Measurements from ENCODE around the gene SLC7A10. TPM values are rescaled to one million over a fixed set of nuclear protein-coding genes. Genes with fewer than 3 reads are reported as not detected.
A peak's percentile ranks its signal among the peaks of the same experiment; 100 is the strongest.

The SLC7A10 gene
- total and polyA plus RNA-seq, 4 donors, result 0.63 TPM; not detected in 3

DNA sequence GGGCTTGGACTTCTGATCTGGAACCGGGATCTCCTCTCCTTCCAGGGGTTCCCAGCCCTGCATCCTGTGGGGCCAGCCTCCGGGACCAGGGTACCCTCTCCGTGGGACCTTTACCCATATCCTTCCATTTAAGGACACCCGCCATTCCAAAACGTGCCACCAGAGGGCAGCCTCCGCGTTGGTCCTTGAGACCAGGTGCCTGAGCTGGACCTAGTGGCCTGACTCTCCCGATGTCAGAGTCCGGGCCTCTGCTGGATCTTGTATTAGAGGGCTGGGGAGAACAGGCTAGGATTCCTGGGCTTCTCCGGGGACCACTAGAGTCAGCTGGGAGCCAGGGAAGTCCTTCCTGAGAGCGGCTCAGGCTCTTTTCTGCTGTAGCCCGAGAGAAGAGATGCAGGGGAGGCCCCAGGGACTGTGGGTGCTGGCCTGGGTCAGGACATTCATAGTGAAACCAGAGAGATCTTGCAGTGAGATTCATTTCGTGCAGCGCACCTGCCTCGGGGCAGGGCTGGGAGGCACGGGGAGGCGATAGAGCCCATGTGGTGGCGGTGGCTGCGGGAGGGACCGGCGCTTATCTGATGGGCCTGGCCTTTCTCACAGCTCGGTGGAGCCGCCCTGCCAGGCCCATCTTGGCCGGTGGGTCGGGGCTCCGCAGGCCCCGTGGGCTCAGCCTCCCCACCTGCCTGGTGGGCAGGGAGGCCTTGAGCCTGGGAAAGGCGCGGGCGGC, 9.8 kb upstream of the SLC7A10 start:
- DNase-seq, result peak; percentile 83 to 93
- Histone ChIP-seq H3K27me3 (ENCODE audit: control insufficient read depth in 1 of 2, insufficient read depth in 2 of 2, low read length in 1 of 2) (no peaks in the 10 kb centered on the region), H3K36me3 (ENCODE audit: control insufficient read depth in 1 of 2, insufficient read depth in 2 of 2, low read length in 1 of 2) (no peaks in the 10 kb centered on the region)

DNA sequence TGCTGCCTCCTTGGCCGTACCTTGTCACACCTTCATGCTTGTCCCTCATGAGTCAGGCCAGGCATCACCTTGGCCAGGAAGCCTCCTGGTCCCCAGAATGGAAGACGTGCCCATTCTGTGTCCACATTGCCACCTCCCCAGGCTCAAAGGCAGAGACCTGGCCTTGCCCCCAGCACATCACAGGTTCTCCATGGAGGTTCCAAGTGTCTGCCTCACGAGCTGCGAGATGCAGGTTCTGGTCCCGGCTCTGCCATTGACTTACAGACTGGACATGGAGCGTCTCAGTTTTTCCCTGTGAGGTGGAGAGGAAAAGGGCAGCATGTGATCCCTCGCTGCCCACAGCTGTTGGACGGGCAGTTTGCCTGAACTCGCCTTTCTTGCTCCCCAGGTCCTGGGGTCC, 9.1 kb upstream of the SLC7A10 start:
- H3K36me3 ChIP-seq (ENCODE audit: control insufficient read depth in 1 of 2, insufficient read depth in 2 of 2, low read length in 1 of 2), result no peaks in the 10 kb centered on the region
- ATAC-seq (ENCODE audit: low FRiP score) (no peak), DNase-seq (peak in 1 of 2 donors; percentile 24)
- intact Hi-C loops (cut with DNase I), result loop anchor here (2.0 to 10.0 kb wide), 2 partner anchors 172 to 540 kb away; no protein-coding TSS in a partner anchor
- H3K27me3 ChIP-seq (ENCODE audit: control insufficient read depth in 1 of 2, insufficient read depth in 2 of 2, low read length in 1 of 2), result no peaks in the 10 kb centered on the region
- 60 to 68% methylated on average over 9 of the region's 9 CpGs for WGBS, 2 donors
- H3K27ac ChIP-seq (ENCODE audit: low read depth in 1 of 2, low read length in 2 of 2), result no peak overlapping the region
- no peaks in the 10 kb centered on the region for H3K9me3 ChIP-seq (ENCODE audit: control insufficient read depth, low read length)
- H3K4me1 ChIP-seq (ENCODE audit: control insufficient read depth in 1 of 2, insufficient read depth in 2 of 2, low read length in 2 of 2), result no peaks in the 10 kb centered on the region
- H3K4me3 ChIP-seq (ENCODE audit: low read length in 2 of 2), result no peak overlapping the region

More for the DNA sequence above, 9.8 kb upstream of the SLC7A10 start:
- no peak overlapping the region for H3K4me3 ChIP-seq (ENCODE audit: low read length in 2 of 2)
- no peaks in the 10 kb centered on the region for H3K4me1 ChIP-seq (ENCODE audit: control insufficient read depth in 1 of 2, insufficient read depth in 2 of 2, low read length in 2 of 2)
- no peak overlapping the region for H3K27ac ChIP-seq (ENCODE audit: low read depth in 1 of 2, low read length in 2 of 2)
- 62 to 63% methylated on average over 29 to 30 of the region's 30 CpGs for WGBS, 2 donors
- H3K9me3 ChIP-seq (ENCODE audit: control insufficient read depth, low read length), result no peaks in the 10 kb centered on the region
- intact Hi-C loops (cut with DNase I), result loop anchor here (2.0 to 10.0 kb wide), 2 partner anchors 171 to 539 kb away; no protein-coding TSS in a partner anchor
- peak; percentile 70 for ATAC-seq (ENCODE audit: low FRiP score)

DNA sequence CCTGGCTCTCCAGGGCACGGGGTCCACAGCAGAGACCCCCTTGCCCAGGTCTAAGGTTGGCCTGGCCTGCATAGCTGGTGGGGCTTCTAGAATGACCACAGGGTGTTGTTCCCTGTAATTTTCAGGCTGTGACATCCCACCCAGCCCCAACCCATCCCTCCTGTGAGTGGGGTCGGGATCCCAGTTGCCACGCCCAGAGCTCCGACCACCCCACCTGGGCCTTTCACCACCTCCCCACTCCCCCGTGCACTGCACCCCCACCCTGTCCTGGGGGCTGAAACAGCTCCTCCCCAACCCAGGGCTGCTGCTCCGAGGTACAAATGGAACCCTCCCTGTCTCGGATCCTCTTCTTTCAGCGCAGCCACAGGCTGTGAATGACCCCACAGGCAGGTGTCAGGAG, 8.4 kb upstream of the SLC7A10 start:
- Histone ChIP-seq H3K9me3 (ENCODE audit: control insufficient read depth, low read length) (peaks cover 3% of the 10 kb centered on the region), H3K36me3 (ENCODE audit: control insufficient read depth in 1 of 2, insufficient read depth in 2 of 2, low read length in 1 of 2) (no peaks in the 10 kb centered on the region), H3K4me3 (ENCODE audit: low read length in 2 of 2) (no peak overlapping the region), H3K4me1 (ENCODE audit: control insufficient read depth in 1 of 2, insufficient read depth in 2 of 2, low read length in 2 of 2) (no peaks in the 10 kb centered on the region), H3K27me3 (ENCODE audit: control insufficient read depth in 1 of 2, insufficient read depth in 2 of 2, low read length in 1 of 2) (no peaks in the 10 kb centered on the region), H3K27ac (ENCODE audit: low read depth in 1 of 2, low read length in 2 of 2) (no peak overlapping the region)
- no peak for ATAC-seq (ENCODE audit: low FRiP score)
- DNase-seq, result peak in 1 of 2 donors; percentile 33
- 73 to 76% methylated on average over 8 of the region's 8 CpGs for WGBS, 2 donors
- intact Hi-C loops (cut with DNase I), result loop anchor here (2.0 to 10.0 kb wide), 2 partner anchors 173 to 541 kb away; no protein-coding TSS in a partner anchor

- Histone ChIP-seq H3K9me3 (ENCODE audit: control insufficient read depth, low read length) (peaks cover 3% of the 10 kb centered on the region), H3K4me3 (ENCODE audit: low read length in 2 of 2) (no peak overlapping the region), H3K27ac (ENCODE audit: low read depth in 1 of 2, low read length in 2 of 2) (no peak overlapping the region), H3K4me1 (ENCODE audit: control insufficient read depth in 1 of 2, insufficient read depth in 2 of 2, low read length in 2 of 2) (no peaks in the 10 kb centered on the region), H3K27me3 (ENCODE audit: control insufficient read depth in 1 of 2, insufficient read depth in 2 of 2, low read length in 1 of 2) (no peaks in the 10 kb centered on the region), H3K36me3 (ENCODE audit: control insufficient read depth in 1 of 2, insufficient read depth in 2 of 2, low read length in 1 of 2) (no peaks in the 10 kb centered on the region)
- DNase-seq, result peak in 1 of 2 donors; percentile 5
- intact Hi-C loops (cut with DNase I), result loop anchor here (10.0 kb wide), 1 partner anchor 542 kb away; no protein-coding TSS in a partner anchor
- WGBS, 2 donors, result 88 to 90% methylated on average over 9 of the region's 9 CpGs
- no peak for ATAC-seq (ENCODE audit: low FRiP score)
These were observed 7.6 kb upstream of the SLC7A10 start for GRCh38 chr19:33233056-33233873.

DNA sequence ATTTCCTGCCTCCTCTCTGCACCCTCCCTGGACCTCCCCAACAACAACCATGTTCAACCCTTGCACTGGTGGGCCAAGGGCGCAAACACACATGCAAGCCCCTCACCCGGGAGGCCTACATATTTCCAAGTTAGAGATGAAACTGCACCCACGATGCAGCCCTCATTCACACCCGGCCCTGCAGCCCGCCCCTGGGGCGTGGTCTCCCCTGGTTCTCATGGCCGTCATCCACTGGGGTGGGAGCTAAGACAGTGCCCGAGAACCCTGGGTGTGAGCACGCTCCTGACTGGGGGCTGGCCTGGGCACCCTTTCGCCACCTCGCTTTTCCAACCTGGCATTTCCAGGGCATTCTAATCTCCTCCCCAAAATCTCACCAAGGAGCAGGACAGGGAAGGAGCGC, 7.0 kb upstream of the SLC7A10 start:
- intact Hi-C loops (cut with DNase I), result loop anchor here (10.0 kb wide), 1 partner anchor 542 kb away; no protein-coding TSS in a partner anchor
- ATAC-seq (ENCODE audit: low FRiP score), result no peak
- H3K36me3 ChIP-seq (ENCODE audit: control insufficient read depth in 1 of 2, insufficient read depth in 2 of 2, low read length in 1 of 2), result no peaks in the 10 kb centered on the region
- 52 to 54% methylated on average over 12 of the region's 12 CpGs for WGBS, 2 donors
- peaks cover 3% of the 10 kb centered on the region for H3K9me3 ChIP-seq (ENCODE audit: control insufficient read depth, low read length)
- no peak for DNase-seq
- H3K27me3 ChIP-seq (ENCODE audit: control insufficient read depth in 1 of 2, insufficient read depth in 2 of 2, low read length in 1 of 2), result no peaks in the 10 kb centered on the region
- H3K27ac ChIP-seq (ENCODE audit: low read depth in 1 of 2, low read length in 2 of 2), result no peak overlapping the region
- no peak overlapping the region for H3K4me3 ChIP-seq (ENCODE audit: low read length in 2 of 2)
- H3K4me1 ChIP-seq (ENCODE audit: control insufficient read depth in 1 of 2, insufficient read depth in 2 of 2, low read length in 2 of 2), result no peaks in the 10 kb centered on the region

- intact Hi-C loops (cut with DNase I), result loop anchor here (10.0 kb wide), 1 partner anchor 543 kb away; no protein-coding TSS in a partner anchor
- Histone ChIP-seq H3K36me3 (ENCODE audit: control insufficient read depth in 1 of 2, insufficient read depth in 2 of 2, low read length in 1 of 2) (no peaks in the 10 kb centered on the region), H3K4me1 (ENCODE audit: control insufficient read depth in 1 of 2, insufficient read depth in 2 of 2, low read length in 2 of 2) (no peaks in the 10 kb centered on the region), H3K27me3 (ENCODE audit: control insufficient read depth in 1 of 2, insufficient read depth in 2 of 2, low read length in 1 of 2) (peaks cover 0 to 4% of the 10 kb centered on the region in 2 donors), H3K27ac (ENCODE audit: low read depth in 1 of 2, low read length in 2 of 2) (no peak overlapping the region), H3K9me3 (ENCODE audit: control insufficient read depth, low read length) (peaks cover 7% of the 10 kb centered on the region), H3K4me3 (ENCODE audit: low read length in 2 of 2) (no peak overlapping the region)
- DNase-seq (no peak), ATAC-seq (ENCODE audit: low FRiP score) (no peak)
- WGBS, 2 donors, result 84 to 86% methylated on average over 5 of the region's 5 CpGs
These were observed 5.9 kb upstream of the SLC7A10 start for GRCh38 chr19:33231511-33231910.

DNA sequence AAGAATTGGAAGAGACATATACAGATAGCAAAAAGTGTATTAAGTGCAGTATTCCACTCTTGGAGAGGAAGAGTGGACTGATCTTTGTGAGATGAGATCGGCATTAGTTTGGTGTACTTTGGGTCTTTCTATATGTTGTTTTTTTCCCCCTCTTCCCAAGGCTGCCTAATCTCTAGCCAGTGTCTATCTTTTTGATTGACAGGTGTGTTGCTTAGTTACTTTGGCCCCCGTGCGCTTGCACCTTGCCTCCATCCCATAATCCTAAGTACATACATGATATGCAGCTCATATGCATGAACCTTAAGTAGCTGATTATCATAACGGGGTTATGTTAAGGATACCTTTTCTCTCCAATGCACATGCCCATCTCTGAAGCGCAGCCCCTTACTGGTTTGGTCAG, 4.3 kb upstream of the SLC7A10 start:
- ATAC-seq (ENCODE audit: low FRiP score), result no peak
- H3K36me3 ChIP-seq (ENCODE audit: control insufficient read depth in 1 of 2, insufficient read depth in 2 of 2, low read length in 1 of 2), result no peaks in the 10 kb centered on the region
- H3K27ac ChIP-seq (ENCODE audit: low read depth in 1 of 2, low read length in 2 of 2), result no peak overlapping the region
- H3K4me1 ChIP-seq (ENCODE audit: control insufficient read depth in 1 of 2, insufficient read depth in 2 of 2, low read length in 2 of 2), result no peaks in the 10 kb centered on the region
- H3K4me3 ChIP-seq (ENCODE audit: low read length in 2 of 2), result no peak overlapping the region
- WGBS, 2 donors, result 82 to 83% methylated on average over 5 of the region's 5 CpGs
- DNase-seq, result no peak
- H3K27me3 ChIP-seq (ENCODE audit: control insufficient read depth in 1 of 2, insufficient read depth in 2 of 2, low read length in 1 of 2), result peaks cover 0 to 4% of the 10 kb centered on the region in 2 donors
- intact Hi-C loops (cut with DNase I), result loop anchor here (10.0 kb wide), 1 partner anchor 545 kb away; no protein-coding TSS in a partner anchor
- peaks cover 7% of the 10 kb centered on the region for H3K9me3 ChIP-seq (ENCODE audit: control insufficient read depth, low read length)

- ATAC-seq (ENCODE audit: low FRiP score), result no peak
- peaks cover 7% of the 10 kb centered on the region for H3K9me3 ChIP-seq (ENCODE audit: control insufficient read depth, low read length)
- H3K27ac ChIP-seq (ENCODE audit: low read depth in 1 of 2, low read length in 2 of 2), result no peak overlapping the region
- no peak for DNase-seq
- H3K36me3 ChIP-seq (ENCODE audit: control insufficient read depth in 1 of 2, insufficient read depth in 2 of 2, low read length in 1 of 2), result no peaks in the 10 kb centered on the region
- intact Hi-C loops (cut with DNase I), result no loop called here
- H3K4me1 ChIP-seq (ENCODE audit: control insufficient read depth in 1 of 2, insufficient read depth in 2 of 2, low read length in 2 of 2), result no peaks in the 10 kb centered on the region
- H3K27me3 ChIP-seq (ENCODE audit: control insufficient read depth in 1 of 2, insufficient read depth in 2 of 2, low read length in 1 of 2), result peaks cover 0 to 4% of the 10 kb centered on the region in 2 donors
- WGBS, 2 donors, result 90 to 97% methylated on average over 1 of the region's 1 CpG
- no peak overlapping the region for H3K4me3 ChIP-seq (ENCODE audit: low read length in 2 of 2)
These were observed 2.4 kb upstream of the SLC7A10 start for GRCh38 chr19:33227870-33228599.
